Nephron (organoid): Measurements from ENCODE around the gene LYSMD1.

ENCODE experiments used
- H3K27ac Mint-ChIP-seq, 3 experiments: 2 replicates each; pipeline ENCODE4 v1.8.0; 2020; ENCODE audit warnings: mixed read lengths in 3 of 3, mild to moderate bottlenecking in 2 of 3, moderate library complexity in 1 of 3
- H3K27me3 Mint-ChIP-seq: 2 replicates; pipeline ENCODE4 v1.8.0; 2021; ENCODE audit warnings: low read depth, mild to moderate bottlenecking, moderate library complexity, mixed read lengths
- H3K36me3 Mint-ChIP-seq: 2 replicates; pipeline ENCODE4 v1.8.0; 2020; ENCODE audit warnings: low read depth, mixed read lengths
- H3K4me1 Mint-ChIP-seq: 2 replicates; pipeline ENCODE4 v1.8.0; 2020; ENCODE audit warnings: mixed read lengths
- H3K4me3 Mint-ChIP-seq, 3 experiments: 2 replicates each; pipeline ENCODE4 v1.8.0; 2020; ENCODE audit warnings: mild to moderate bottlenecking in 3 of 3, mixed read lengths in 3 of 3, moderate library complexity in 2 of 3
- H3K9me3 Mint-ChIP-seq: 2 replicates; pipeline ENCODE4 v1.8.0; 2020; ENCODE audit warnings: mixed read lengths
- TF ChIP-seq, protein P1 (sequence below), 3 experiments: fragments of 200-600 bp; sonication (generic); IDR thresholded peaks; one replicate each; pipeline ENCODE4 v1.5.0; 2021; ENCODE audit warnings: antibody characterized with exemption in 3 of 3; ENCODE audit not compliant: unreplicated experiment in 3 of 3

The LYSMD1 gene

DNA sequence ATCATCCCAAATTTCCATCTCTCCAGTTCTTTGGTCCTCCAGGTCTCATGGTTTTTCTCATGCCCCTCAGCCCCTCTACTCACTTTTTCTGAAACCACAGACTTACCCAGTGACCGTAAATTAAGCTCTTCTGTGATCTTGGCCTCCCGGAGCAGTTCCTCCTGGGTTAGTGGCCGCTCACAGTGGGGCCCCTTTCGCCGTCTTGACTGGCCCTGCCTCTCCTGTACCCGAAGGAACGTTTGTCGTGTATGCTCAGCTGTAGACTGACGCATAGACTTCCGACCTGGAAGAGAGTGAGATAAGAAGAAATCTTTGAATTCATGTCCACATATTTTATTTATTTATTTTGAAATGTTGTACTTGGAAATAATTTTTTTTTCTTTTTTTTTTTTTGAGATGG lies 18.5 kb upstream of the LYSMD1 start:
- Mint-ChIP-seq H3K4me3 (no peak overlapping the region), H3K4me1 (peaks cover 17% of the 10 kb centered on the region), H3K27ac (no peak overlapping the region), H3K27me3 (no peaks in the 10 kb centered on the region), H3K9me3 (no peaks in the 10 kb centered on the region), H3K36me3 (peaks cover 67% of the 10 kb centered on the region)
- TF ChIP-seq, protein P1, sequence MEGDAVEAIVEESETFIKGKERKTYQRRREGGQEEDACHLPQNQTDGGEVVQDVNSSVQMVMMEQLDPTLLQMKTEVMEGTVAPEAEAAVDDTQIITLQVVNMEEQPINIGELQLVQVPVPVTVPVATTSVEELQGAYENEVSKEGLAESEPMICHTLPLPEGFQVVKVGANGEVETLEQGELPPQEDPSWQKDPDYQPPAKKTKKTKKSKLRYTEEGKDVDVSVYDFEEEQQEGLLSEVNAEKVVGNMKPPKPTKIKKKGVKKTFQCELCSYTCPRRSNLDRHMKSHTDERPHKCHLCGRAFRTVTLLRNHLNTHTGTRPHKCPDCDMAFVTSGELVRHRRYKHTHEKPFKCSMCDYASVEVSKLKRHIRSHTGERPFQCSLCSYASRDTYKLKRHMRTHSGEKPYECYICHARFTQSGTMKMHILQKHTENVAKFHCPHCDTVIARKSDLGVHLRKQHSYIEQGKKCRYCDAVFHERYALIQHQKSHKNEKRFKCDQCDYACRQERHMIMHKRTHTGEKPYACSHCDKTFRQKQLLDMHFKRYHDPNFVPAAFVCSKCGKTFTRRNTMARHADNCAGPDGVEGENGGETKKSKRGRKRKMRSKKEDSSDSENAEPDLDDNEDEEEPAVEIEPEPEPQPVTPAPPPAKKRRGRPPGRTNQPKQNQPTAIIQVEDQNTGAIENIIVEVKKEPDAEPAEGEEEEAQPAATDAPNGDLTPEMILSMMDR (IDR thresholded peaks at IDR 0.05; ENCODE audit: unreplicated experiment in 3 of 3): no peak

DNA sequence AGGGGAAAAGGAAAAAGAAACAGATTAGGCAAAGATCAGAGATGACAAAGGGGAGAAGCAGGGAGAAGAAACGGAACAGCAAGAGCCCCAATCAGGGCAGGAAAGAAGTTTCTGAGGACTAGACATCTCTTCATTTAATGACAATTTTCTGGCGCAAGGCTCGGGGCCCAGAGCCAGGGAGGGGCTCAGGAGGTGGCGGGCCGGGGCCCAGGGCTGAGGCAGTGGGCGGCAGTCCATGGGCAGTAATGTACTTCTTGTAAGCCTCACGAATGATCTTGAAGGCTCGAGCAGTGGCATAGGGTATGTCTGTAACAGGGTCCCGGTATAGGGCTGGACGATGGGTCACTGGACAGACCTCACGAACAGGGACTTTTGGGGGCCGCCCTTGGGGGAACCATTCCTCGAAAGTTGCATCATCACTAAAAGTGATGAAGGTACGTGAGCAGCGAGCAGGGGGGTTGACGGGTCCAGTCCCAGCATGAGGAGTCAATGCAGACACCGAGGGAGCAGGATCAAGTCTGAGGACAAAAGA lies 10.9 kb upstream of the LYSMD1 start:
- H3K27me3 Mint-ChIP-seq: no peaks in the 10 kb centered on the region
- no peaks in the 10 kb centered on the region for H3K9me3 Mint-ChIP-seq
- no peak overlapping the region for H3K4me3 Mint-ChIP-seq
- TF ChIP-seq, protein P1 (IDR thresholded peaks at IDR 0.05; ENCODE audit: unreplicated experiment in 3 of 3): no peak
- peaks cover 10% of the 10 kb centered on the region for H3K4me1 Mint-ChIP-seq
- H3K36me3 Mint-ChIP-seq: peaks cover 72% of the 10 kb centered on the region
- no peak overlapping the region for H3K27ac Mint-ChIP-seq

DNA sequence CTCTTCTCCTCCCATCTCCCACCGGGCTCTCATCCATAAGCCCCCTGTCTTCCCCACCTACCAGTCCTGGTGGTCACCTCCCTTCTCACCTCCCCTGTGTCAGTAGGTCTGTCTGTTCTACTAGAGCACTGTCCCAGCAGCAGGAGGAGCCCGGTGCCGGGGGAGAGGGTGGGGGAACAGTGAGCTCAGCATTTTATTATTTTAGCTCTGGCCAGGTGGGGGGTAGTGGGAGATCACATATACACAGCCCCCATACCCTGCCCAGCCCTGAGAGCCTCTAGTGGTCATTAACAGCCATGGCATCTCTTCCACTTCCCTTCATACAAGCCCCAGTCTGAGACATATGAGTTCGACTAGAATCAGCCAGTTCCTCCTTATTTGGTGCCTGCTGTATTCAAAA lies 10.2 kb upstream of the LYSMD1 start, which contains the start of gene TMOD4:
Gene TMOD4 (minus strand): TSS at position 119 of the 400 bp plus-strand sequence. CDS start 1,106 bp downstream, outside the sequence.
- Mint-ChIP-seq H3K9me3 (no peaks in the 10 kb centered on the region), H3K27me3 (no peaks in the 10 kb centered on the region), H3K4me1 (peaks cover 10% of the 10 kb centered on the region), H3K4me3 (no peak within 1 kb of the TSS), H3K36me3 (peaks cover 68% of the 10 kb centered on the region), H3K27ac (peak within 1 kb of the TSS in 1 of 3 experiments; percentile 33)
- TF ChIP-seq, protein P1 (IDR thresholded peaks at IDR 0.05; ENCODE audit: unreplicated experiment in 3 of 3): peak; percentile 32 to 48 (median 40)

DNA sequence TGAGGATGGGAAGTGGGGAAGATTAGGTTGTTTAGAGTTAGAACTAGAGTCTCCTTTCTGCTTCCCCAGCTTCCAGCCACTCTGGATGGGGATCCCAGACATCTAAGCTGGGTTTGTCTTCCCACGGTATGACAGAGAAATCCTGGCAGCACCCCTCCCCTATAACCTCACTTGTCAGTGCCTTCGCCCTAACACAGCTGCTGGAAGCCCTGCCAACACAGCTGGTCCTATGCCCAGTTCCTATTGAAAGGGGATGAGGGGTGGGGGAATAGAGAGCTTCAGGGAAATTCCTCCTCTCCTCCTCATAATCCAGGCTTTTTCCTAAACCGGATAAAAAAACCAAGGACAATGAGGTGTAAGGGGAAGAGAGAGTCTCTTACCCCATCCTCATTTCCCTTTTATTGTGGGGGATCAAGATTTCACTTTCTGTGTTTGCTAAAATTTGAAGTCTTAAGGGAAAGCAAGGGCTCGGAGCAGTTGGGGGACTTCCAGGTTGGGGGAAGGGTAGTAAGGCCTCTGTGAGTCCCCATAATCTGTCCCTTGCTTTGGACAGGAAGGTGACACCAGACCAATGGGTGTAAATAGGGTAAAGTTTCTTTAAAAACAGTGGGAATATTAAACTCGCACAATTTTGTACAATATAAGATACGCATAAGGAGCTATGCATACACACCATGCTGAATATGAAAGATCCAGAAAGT lies 9.5 kb upstream of the LYSMD1 start:
- H3K27ac Mint-ChIP-seq: no peak overlapping the region
- peaks cover 65% of the 10 kb centered on the region for H3K36me3 Mint-ChIP-seq
- TF ChIP-seq, protein P1 (IDR thresholded peaks at IDR 0.05; ENCODE audit: unreplicated experiment in 3 of 3): no peak
- no peaks in the 10 kb centered on the region for H3K9me3 Mint-ChIP-seq
- H3K27me3 Mint-ChIP-seq: no peaks in the 10 kb centered on the region
- peaks cover 10% of the 10 kb centered on the region for H3K4me1 Mint-ChIP-seq
- no peak overlapping the region for H3K4me3 Mint-ChIP-seq

DNA sequence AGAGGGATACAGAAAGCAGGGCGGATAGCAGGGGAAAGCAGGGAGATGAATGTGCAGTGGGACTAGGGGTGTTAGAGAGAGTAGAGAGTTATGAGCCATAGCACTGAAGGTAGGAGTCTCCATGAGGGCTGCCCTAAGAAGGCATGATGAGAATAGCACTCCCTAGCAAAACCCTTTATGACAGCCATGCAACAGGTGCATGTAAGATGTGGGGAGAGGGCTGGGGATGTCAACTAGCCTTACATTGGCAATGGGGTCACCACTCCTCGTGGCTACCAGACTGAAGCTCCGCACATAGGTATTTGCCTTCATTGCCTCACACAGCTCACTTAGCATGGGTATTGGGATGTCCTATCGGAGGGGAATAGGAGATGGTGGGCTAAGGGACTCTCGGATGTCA lies 5.5 kb upstream of the LYSMD1 start:
- no peaks in the 10 kb centered on the region for H3K9me3 Mint-ChIP-seq
- TF ChIP-seq, protein P1 (IDR thresholded peaks at IDR 0.05; ENCODE audit: unreplicated experiment in 3 of 3): no peak
- H3K4me1 Mint-ChIP-seq: peaks cover 10% of the 10 kb centered on the region
- H3K4me3 Mint-ChIP-seq: no peak overlapping the region
- no peaks in the 10 kb centered on the region for H3K27me3 Mint-ChIP-seq
- peaks cover 42% of the 10 kb centered on the region for H3K36me3 Mint-ChIP-seq
- no peak overlapping the region for H3K27ac Mint-ChIP-seq

DNA sequence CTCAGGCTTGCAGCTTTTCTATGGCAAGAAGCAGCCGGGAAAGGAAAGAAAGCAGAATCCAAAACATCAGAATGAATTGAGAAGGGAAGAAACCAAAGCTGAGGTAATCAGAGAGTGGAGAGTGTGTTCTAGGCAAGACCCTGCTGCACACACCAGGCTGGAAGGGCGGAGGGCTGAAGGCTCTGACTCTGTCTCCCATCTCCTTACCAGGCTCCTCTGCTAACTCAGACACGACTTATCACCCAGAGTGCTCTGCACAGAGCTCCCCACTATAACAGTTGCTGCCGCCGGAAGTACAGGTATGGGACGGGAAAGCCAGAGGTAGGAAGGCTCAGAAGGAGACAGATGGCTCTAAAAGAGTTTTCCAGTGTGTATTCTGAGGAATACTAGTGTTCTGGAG lies 1.4 kb upstream of the LYSMD1 start:
- Mint-ChIP-seq H3K36me3 (peaks cover 25% of the 10 kb centered on the region), H3K4me1 (peaks cover 18% of the 10 kb centered on the region), H3K9me3 (no peaks in the 10 kb centered on the region), H3K4me3 (peak overlapping the region; percentile 94 to 97 (median 95)), H3K27me3 (no peaks in the 10 kb centered on the region), H3K27ac (peak overlapping the region in 1 of 3 experiments; percentile 99)
- TF ChIP-seq, protein P1 (IDR thresholded peaks at IDR 0.05; ENCODE audit: unreplicated experiment in 3 of 3): no peak
